Fibroblast of skin of right biceps (primary cell): ENCODE measurements around the gene LMX1A.

Source experiments
- DNase-seq: peaks from one replicate; pipeline ENCODE4 v3.0.0-alpha.2; 2013

LMX1A gene

GRCh38 chr1:165207853-165208515 lies 148.5 kb downstream of the LMX1A start:
- DNase-seq: no peak

GRCh38 chr1:165205145-165205544 lies 151.4 kb downstream of the LMX1A start:
- no peak for DNase-seq

DNA sequence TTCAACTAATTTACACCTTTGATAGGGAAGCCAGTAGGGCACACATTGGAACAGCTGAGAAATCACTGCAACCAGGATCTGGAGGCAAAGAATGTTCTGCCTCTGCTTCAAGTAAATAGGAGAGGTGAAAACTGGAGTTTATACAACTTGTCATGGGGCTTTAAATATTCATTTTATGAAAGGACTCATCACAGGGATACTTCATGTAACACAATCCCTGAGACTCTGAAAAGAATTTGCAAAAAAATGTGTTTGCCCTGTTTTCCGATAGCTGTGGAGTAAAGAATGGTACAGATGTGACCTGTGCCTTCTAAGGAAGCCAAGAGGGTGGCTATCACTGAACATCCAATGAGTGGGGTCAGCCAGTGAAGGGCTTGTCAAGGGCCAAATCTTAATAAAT lies 152.0 kb downstream of the LMX1A start:
- DNase-seq: no peak

DNA sequence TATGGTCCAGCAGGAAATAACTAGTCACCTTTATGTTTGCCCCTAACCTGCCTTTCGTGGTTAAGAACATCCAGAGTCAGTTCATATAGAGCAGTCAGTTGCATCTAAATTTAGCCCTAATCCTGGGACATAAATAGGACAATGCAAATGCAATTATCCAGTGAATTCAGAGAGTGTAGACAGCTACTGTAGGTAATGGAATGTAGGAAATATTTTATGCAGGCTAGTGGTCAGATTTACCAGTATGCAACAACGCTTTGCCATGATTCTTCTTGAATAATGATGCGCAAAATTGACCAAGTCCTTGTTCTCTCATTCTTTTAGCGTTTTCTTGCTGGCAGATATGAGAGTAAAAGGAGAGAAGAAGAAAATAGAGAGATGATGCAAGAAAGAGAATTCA lies 165.4 kb downstream of the LMX1A start:
- no peak for DNase-seq

- DNase-seq: no peak
Measured at GRCh38 chr1:165189913-165190312, 166.6 kb downstream of the LMX1A start.

- DNase-seq: no peak
Measured at GRCh38 chr1:165189011-165189410, 167.5 kb downstream of the LMX1A start.

GRCh38 chr1:165187031-165188009 lies 169.2 kb downstream of the LMX1A start:
- DNase-seq: no peak

- DNase-seq: no peak
Measured at GRCh38 chr1:165185161-165185889, 171.2 kb downstream of the LMX1A start.

DNA sequence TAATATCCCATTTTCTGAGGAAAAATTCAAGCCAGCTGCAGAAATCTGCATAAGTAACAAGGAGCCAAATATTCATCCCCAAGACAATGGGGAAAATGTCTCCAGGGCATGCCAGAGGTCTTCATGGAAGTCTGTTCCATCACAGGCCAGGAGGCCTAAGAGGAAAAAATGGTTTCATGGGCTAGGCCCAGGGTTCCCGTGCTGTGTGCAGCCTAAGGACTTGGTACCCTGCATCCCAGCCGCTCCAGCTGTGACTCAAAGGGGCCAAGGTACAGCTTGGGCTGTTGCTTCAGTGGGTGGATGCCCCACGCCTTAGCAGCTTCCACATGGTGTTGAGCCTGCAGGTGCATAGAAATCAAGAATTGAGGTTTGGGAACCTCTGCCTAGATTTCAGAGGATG lies 173.5 kb downstream of the LMX1A start:
- DNase-seq: no peak

DNA sequence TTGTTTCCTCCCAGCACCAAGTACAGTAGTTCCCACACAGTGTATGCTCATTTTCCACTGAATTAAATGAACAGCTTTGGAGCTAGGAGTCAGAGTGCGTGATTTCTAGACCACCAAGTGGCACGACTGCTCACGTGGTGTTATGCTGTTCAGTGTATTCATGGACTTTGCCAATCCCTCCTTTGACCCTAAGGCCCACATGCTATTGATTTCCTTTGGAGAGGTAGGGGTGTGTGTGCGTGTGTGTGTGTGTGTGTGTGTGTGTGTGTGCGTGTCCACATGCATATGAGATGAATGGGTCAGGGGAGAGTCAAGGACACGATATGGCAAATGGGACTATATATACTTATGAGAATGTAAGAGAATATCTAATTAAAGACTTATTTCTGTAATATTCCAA lies 177.2 kb downstream of the LMX1A start:
- no peak for DNase-seq

- DNase-seq: no peak
Measured at GRCh38 chr1:165174491-165174890, 182.0 kb downstream of the LMX1A start.

GRCh38 chr1:165173818-165174217 lies 182.7 kb downstream of the LMX1A start:
- no peak for DNase-seq

GRCh38 chr1:165173409-165173808 lies 183.1 kb downstream of the LMX1A start:
- no peak for DNase-seq

DNA sequence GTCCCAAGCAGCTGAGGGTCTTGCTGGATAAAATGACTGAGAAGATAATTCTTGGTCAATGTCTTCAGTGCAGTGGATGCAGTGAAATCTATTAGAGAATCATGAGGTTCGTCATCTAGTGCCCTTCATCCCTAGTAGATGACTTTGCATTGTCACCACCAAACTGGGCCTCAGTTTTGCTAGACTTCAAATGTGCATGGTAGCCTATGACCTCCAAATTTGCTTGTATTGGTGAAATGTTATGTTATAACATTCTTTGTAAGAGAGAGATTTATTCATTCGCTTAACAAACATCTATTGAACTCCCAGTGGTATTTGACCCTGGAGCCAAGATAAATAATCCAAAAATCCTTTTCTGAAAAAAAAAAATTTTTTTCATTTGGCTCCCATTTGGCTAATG lies 183.8 kb downstream of the LMX1A start:
- DNase-seq: no peak

GRCh38 chr1:165169729-165170128 lies 186.8 kb downstream of the LMX1A start:
- no peak for DNase-seq

DNA sequence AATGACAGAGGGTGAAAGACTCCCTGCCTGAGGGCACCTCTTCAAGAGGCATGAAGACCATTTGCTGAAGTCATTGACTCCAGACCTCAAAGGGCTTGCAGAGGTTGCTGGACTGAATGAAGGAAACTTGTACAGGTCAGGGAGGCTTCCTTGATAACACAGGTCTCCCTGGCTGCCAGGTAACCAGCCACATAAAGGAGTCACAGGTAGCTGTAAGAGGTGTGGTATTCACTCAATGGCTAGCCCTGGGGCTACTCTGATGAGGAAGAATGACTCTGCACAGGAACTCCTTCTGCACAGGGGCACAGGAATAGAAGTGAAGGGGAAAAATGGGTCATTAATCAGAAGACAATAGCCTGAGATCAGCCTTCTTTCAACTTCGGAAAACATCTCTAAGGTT lies 187.5 kb downstream of the LMX1A start:
- DNase-seq: no peak

DNA sequence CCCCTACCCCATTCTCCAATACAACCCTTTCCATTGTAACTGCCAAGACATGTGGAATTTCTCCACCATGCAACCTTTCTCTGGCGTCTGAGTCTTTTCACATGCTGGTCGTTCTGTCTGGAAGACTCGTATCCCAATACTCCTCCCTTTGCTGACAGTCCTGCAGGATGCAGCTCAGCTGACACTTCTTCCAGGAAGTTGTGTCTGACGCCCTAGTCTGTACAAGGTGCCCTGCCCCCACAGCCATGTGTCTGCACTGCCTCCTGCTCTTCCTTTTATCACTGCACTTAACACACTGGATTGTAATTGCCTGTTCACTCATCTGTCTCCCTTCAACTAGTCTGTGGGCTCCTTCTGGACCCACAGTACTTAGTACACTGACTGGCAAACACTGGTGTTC lies 188.0 kb downstream of the LMX1A start:
- DNase-seq: no peak

DNA sequence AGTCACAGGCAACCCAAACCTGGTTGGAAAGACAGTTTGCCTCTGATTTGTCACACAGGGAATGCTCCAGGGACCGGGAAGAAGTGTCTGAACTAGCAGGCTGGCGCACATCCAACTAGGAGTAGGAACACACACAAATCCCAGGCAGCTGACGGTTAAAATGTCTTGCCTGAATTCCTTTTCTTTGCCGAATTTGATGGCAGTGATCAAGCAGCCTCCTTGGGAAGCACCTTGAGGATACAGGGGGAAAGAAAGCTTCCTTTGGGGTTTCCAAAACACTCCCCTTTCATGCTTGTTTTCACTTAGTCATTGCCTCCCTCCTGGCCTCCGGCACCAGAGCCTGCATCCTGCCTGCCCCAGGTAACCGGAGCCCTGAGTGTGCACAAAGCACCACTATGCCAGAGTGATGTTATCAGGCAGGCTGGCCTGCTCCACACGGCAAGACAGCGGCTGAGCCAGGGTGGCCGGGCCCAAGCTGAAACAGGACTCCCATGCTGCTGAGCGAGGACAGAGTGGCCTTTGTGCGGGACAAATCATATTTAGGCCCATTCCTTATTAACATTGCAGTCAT lies 193.8 kb downstream of the LMX1A start:
- DNase-seq: peak; percentile 30

DNA sequence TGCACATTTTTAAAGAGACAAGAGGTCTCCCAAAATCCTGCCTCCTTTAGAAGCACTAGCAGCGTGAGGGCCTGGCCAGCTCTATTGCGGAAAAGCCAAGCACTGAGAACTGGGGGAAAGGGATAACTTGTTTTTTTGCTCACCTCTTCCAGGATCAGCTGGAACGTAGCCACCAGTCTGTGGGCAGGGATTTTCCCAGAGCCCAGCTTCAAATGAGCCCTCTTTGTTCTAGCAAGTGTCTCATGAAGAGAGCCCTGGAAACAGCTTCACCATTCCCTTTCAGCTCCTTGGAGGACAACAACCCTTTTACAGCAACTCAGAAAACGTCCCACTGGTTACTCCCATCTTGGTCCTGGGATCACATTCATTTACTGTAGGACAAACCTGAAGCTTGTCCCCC lies 195.4 kb downstream of the LMX1A start:
- no peak for DNase-seq

- DNase-seq: no peak
Measured at GRCh38 chr1:165153182-165153581, 203.3 kb downstream of the LMX1A start.

DNA sequence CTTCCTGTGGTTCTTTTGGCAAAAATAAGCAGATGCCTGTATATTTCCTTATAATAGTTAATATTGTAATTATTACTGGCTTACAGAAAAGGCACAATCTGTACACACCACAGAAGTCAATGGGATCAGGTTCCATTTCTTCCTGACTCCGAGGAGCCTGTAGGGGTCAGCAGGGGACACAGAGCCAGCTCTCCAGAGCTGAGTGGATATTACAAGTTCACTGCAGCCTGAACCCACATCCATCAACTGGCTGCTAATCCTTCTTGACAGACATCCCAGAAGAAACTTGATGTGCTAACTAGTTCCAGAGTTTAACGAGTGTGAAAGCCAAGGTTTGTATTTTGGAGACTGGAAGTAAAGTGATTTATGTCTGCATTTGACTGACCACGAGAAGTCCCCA lies 203.8 kb downstream of the LMX1A start:
- DNase-seq: no peak

- DNase-seq: no peak
Measured at GRCh38 chr1:165152109-165152508, 204.4 kb downstream of the LMX1A start.
